ENCODE results near the gene NDUFAF7. TPM values are rescaled to one million over a fixed set of nuclear protein-coding genes. Genes with fewer than 3 reads are reported as not detected.
"Not testable (repeated sequence)": the region's sequence is repeated elsewhere in the genome, so short reads cannot be mapped to it uniquely, and the experiment has no call there.

Gene NDUFAF7
- total RNA-seq, 1 donor from 2014 or later, result 3.8 TPM

GRCh38 chr2:37191253-37191652 lies 40.2 kb upstream of the NDUFAF7 start:
- Histone ChIP-seq H3K27me3 (no peaks in the 10 kb centered on the region), H3K36me3 (no peaks in the 10 kb centered on the region), H3K9me3 (no peaks in the 10 kb centered on the region), H3K4me3 (no peak overlapping the region), H3K4me1 (no peaks in the 10 kb centered on the region), H3K27ac (no peak overlapping the region)
- TF ChIP-seq CTCF (IDR thresholded peaks at IDR 0.05), result no peak
- intact Hi-C loops (cut with DNase I), result no loop called here
- no peak for DNase-seq (ENCODE audit: low spot score in 2 of 2)

GRCh38 chr2:37191747-37192146 lies 39.7 kb upstream of the NDUFAF7 start:
- Histone ChIP-seq H3K27ac (no peak overlapping the region), H3K27me3 (no peaks in the 10 kb centered on the region), H3K4me1 (no peaks in the 10 kb centered on the region), H3K36me3 (no peaks in the 10 kb centered on the region), H3K4me3 (no peak overlapping the region), H3K9me3 (no peaks in the 10 kb centered on the region)
- no peak for DNase-seq (ENCODE audit: low spot score in 2 of 2)
- intact Hi-C loops (cut with DNase I), result no loop called here
- no peak for TF ChIP-seq CTCF (IDR thresholded peaks at IDR 0.05)

GRCh38 chr2:37192551-37192950 lies 38.9 kb upstream of the NDUFAF7 start:
- no peak for DNase-seq (ENCODE audit: low spot score in 2 of 2)
- no peaks in the 10 kb centered on the region for H3K27me3 ChIP-seq
- no peaks in the 10 kb centered on the region for H3K36me3 ChIP-seq

GRCh38 chr2:37195862-37196319 lies 35.6 kb upstream of the NDUFAF7 start:
- peak overlapping the region; percentile 94 to 97 for H3K27ac ChIP-seq

More at GRCh38 chr2:37192551-37192950, 38.9 kb upstream of the NDUFAF7 start:
- H3K4me3 ChIP-seq, result no peak overlapping the region
- no peak for TF ChIP-seq CTCF (IDR thresholded peaks at IDR 0.05)
- no peaks in the 10 kb centered on the region for H3K9me3 ChIP-seq
- intact Hi-C loops (cut with DNase I), result no loop called here
- H3K4me1 ChIP-seq, result peaks cover 0 to 2% of the 10 kb centered on the region in 2 donors
- no peak overlapping the region for H3K27ac ChIP-seq

GRCh38 chr2:37196320-37197195 lies 34.9 kb upstream of the NDUFAF7 start, which contains the start of gene CEBPZOS:
TSS of gene CEBPZOS (plus strand) at chr2:37196496. CDS start at chr2:37199705, 3,209 bp downstream.
- intact Hi-C loops (cut with DNase I), result loop anchor here (2.0 kb wide), 2 partner anchors 34 to 40 kb away; partner anchors contain the start of genes CEBPZ, EIF2AK2 and NDUFAF7
- no peaks in the 10 kb centered on the region for H3K27me3 ChIP-seq
- peak within 1 kb of the TSS; percentile 86 to 94 for H3K4me3 ChIP-seq
- H3K9me3 ChIP-seq, result peaks cover 0 to under 1% of the 10 kb centered on the region in 2 donors
- peaks cover 0 to 5% of the 10 kb centered on the region in 2 donors for H3K4me1 ChIP-seq
- H3K27ac ChIP-seq, result peak within 1 kb of the TSS; percentile 94 to 97
- DNase-seq (ENCODE audit: low spot score in 2 of 2), result peak; percentile 43 to 89
- TF ChIP-seq CTCF (IDR thresholded peaks at IDR 0.05), result no peak
- peaks cover 17 to 18% of the 10 kb centered on the region in 2 donors for H3K36me3 ChIP-seq

More at GRCh38 chr2:37195862-37196319, 35.6 kb upstream of the NDUFAF7 start:
- H3K9me3 ChIP-seq; H3K27me3 ChIP-seq; H3K4me1 ChIP-seq; DNase-seq (ENCODE audit: low spot score in 2 of 2): not testable (repeated sequence)
- intact Hi-C loops (cut with DNase I), result loop anchor here (2.0 kb wide), 2 partner anchors 35 to 39 kb away; partner anchors contain the start of genes CEBPZ, EIF2AK2 and NDUFAF7
- Histone ChIP-seq H3K36me3 (peaks cover 11% of the 10 kb centered on the region in 2 donors), H3K4me3 (peak overlapping the region; percentile 86 to 94)

- intact Hi-C loops (cut with DNase I), result no loop called here
- Histone ChIP-seq H3K27me3 (no peaks in the 10 kb centered on the region), H3K36me3 (peaks cover 35 to 39% of the 10 kb centered on the region in 2 donors), H3K4me1 (peaks cover 0 to 5% of the 10 kb centered on the region in 2 donors), H3K27ac (no peak overlapping the region), H3K9me3 (peaks cover 0 to 10% of the 10 kb centered on the region in 2 donors), H3K4me3 (no peak overlapping the region)
- no peak for TF ChIP-seq CTCF (IDR thresholded peaks at IDR 0.05)
- no peak for DNase-seq (ENCODE audit: low spot score in 2 of 2)
These were observed 32.8 kb upstream of the NDUFAF7 start for GRCh38 chr2:37198681-37199065.

Measured in ascending aorta (tissue), 2 donors.